ENCODE data around the gene MEIS1.

DNA sequence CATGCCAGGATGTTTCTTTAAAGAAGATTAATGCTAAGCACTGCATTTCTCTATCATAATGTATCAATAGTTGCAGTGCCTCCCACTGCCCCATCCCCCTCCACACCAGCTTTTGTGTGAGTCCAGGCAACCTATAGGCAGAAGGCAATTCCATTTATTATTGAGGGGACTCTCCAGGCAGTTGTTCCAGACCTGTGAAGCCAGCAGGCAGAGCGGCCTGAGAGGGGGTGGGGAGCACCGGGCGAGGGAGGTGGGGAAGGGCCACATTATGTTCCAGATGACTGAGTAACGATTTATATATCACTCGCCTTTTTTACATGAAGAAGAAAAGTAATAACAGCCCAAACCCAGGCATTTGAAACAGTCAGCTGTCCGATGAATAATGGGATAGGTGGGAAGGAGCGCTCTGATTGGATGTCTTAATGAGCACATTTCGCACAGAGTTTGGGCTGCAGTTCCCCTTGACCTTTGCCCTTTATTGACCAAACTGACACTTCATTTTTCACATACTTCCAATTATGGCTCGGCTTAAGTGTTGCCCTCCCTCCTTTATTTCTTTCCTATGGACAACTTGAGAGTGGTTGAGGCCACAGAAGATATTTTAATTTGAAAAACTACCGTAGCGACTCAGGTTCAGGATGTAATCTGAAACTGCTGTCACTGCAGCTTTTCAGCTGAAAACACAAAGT is 34.4 kb downstream of the MEIS1 start:
- TF ChIP-seq EZH2 (IDR thresholded peaks at IDR 0.05; ENCODE audit: insufficient read depth, poor library complexity, severe bottlenecking), result no peak
- no peak for TF ChIP-seq EZH2phosphoT487 (IDR thresholded peaks at IDR 0.05; ENCODE audit: insufficient read depth, low read depth)

All from GM23248 (cell line).